Esophagus squamous epithelium (tissue), 5 donors: ENCODE measurements around the gene CCDC152. TPM values are rescaled to one million over a fixed set of nuclear protein-coding genes. Genes with fewer than 3 reads are reported as not detected.
"Not testable (repeated sequence)": the region's sequence is repeated elsewhere in the genome, so short reads cannot be mapped to it uniquely, and the experiment has no call there.

Experiments
- DNase-seq: peaks from one replicate; lab custom pipeline; 2025; lab: John Stamatoyannopoulos, UW
- H3K27ac ChIP-seq, 4 donors: fragments of 200-600 bp; sonication (generic); one replicate each; pipeline ENCODE4 v1.5.1; 2016 to 2019; ENCODE audit warnings: mild to moderate bottlenecking in 1 of 4
- H3K27me3 ChIP-seq, 4 donors: fragments of 200-600 bp; sonication (generic); 1 replicate in 3 of 4; 2 replicates in 1 of 4; pipeline versions ENCODE4 v1.5.1 to v1.6.0; 2017 to 2021; ENCODE audit warnings: antibody characterized with exemption in 1 of 4
- H3K36me3 ChIP-seq, 3 donors: fragments of 200-600 bp; sonication (generic); one replicate each; pipeline ENCODE4 v1.5.1; 2016 to 2019
- H3K4me1 ChIP-seq, 3 donors: fragments of 200-600 bp; sonication (generic); one replicate each; pipeline ENCODE4 v1.5.1; 2017 to 2019
- H3K4me3 ChIP-seq, 4 donors: fragments of 200-600 bp; sonication (generic); 1 replicate in 3 of 4; 2 replicates in 1 of 4; pipeline ENCODE4 v1.5.1; 2016 to 2019; ENCODE audit warnings: mild to moderate bottlenecking in 2 of 4, moderate library complexity in 1 of 4
- H3K9me3 ChIP-seq, 3 donors: fragments of 200-600 bp; sonication (generic); one replicate each; pipeline ENCODE4 v1.5.1; 2016 to 2019
- CTCF ChIP-seq, 6 experiments: fragments of 450-650 bp in 4 of 6; fragments of 200-600 bp in 2 of 6; sonication (generic) in 2 of 6; IDR thresholded peaks; one replicate each; pipeline ENCODE4 v1.5.1; 2016 to 2019; ENCODE audit warnings: antibody characterized with exemption in 6 of 6, mild to moderate bottlenecking in 4 of 6, moderate library complexity in 4 of 6
- POLR2A ChIP-seq, 4 donors: fragments of 450-650 bp; IDR thresholded peaks; one replicate each; pipeline ENCODE4 v1.6.1; 2017; ENCODE audit warnings: antibody characterized with exemption in 4 of 4, mild to moderate bottlenecking in 4 of 4, moderate library complexity in 3 of 4
- WGBS, 2 donors: methylation state at CpG; one replicate each; pipeline ENCODE4 v1.1.5; 2018; 5-methylcytosine and 5-hydroxymethylcytosine counted together
- intact Hi-C: fragments of 100-400 bp; cut with DNase I; formaldehyde crosslinking; loops from one replicate; pipeline ENCODE4 v1.15.0; 2022
- total RNA-seq, 4 donors: library from RNA; depleted of rRNA; stranded (reverse); fragments of >200 nt; gene quantifications; one replicate each; pipeline ENCODE4 v1.1.0, GENCODE V29; 2016
- donor health status: DM: yes; HTN: yes; CAD: no.

Gene CCDC152
- total RNA-seq, 4 donors from 2014 or later: 0.08 to 0.44 (median 0.38) TPM

DNA sequence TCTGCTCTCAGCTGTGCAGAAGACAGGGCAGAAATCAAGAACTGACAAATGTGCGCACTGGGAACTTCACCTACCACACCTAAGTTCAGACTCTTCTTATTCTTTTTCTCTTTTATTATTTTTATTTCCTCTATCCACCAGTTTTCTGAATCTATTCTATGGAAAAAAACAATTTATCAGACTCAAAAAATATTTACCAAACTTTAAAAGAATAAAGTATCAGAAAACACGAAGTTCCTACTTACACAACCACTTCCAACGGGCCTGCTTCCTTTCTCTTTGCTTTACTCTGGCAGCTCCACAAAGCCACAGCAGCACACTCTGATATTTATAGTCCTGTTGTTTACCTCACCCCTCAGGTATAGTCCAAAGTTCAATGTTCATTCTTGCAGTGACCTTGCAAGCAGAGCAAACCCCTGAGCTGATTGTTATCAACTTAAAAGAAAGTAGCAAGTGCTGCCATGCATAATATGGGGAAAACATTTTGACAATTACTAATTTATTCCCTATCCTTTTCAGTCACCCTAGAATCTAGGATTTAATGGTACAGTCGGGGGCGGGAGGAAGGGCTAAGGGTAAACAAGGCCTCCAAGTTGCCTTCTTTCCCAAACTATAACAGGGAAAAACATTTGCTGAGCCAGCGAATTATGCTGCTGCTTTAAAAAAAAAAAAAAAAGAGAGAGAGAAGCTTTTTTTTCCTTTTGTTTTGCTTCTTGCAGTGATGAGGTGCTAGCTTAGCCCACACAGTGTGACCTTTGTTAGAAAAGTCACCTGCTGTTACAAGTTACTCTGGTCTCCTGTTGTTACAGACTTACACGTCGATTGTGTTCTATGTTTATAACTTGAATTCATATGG, 55.2 kb downstream of the CCDC152 start, which contains the start of gene SELENOP:
Gene SELENOP (minus strand): TSS at position 302 of the 856 bp plus-strand sequence. CDS start 3,539 bp downstream, outside the sequence.
- Histone ChIP-seq H3K9me3 (no peaks in the 10 kb centered on the region), H3K4me3 (peak within 1 kb of the TSS; percentile 41 to 67 (median 56)), H3K36me3 (peaks cover 0 to 14% (median 0%) of the 10 kb centered on the region in 3 donors), H3K4me1 (peaks cover 10 to 71% (median 21%) of the 10 kb centered on the region in 3 donors), H3K27me3 (no peaks in the 10 kb centered on the region), H3K27ac (peak within 1 kb of the TSS; percentile 77 to 89 (median 83))
- TF ChIP-seq POLR2A (IDR thresholded peaks at IDR 0.05) (peak in 3 of 4 donors; percentile 70 to 94 (median 78)), CTCF (IDR thresholded peaks at IDR 0.05) (no peak)
- intact Hi-C loops: loop anchor here (10.0 kb wide), 1 partner anchor 233 kb away; the partner anchor contains the start of gene ANXA2R
- WGBS, 2 donors: 7 to 8% methylated on average over 8 of the region's 8 CpGs
- no peak for DNase-seq

DNA sequence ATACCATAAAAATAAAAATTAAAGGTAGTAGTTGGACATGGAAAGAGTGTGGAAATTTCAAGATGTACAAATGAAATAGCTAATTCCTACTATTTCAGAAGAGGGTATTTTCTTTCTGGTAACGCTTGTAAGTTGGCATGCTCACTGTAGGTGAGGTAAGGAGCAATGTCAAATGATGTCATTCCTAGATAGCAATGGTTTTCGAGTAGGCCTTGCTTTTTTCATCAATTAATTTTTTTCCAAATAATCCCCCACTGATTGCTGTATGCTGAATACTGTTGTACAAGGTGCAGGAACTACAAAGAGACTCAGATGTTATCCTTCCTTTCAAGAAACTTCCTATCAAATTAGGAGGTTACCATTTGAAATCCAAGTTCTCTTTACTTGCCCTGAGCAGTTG, 56.0 kb downstream of the CCDC152 start:
- no peaks in the 10 kb centered on the region for H3K9me3 ChIP-seq
- no peak for TF ChIP-seq CTCF (IDR thresholded peaks at IDR 0.05)
- TF ChIP-seq POLR2A (IDR thresholded peaks at IDR 0.05): no peak
- intact Hi-C loops: loop anchor here (10.0 kb wide), 1 partner anchor 232 kb away; the partner anchor contains the start of gene ANXA2R
- H3K36me3 ChIP-seq: peaks cover 0 to 6% (median 0%) of the 10 kb centered on the region in 3 donors
- peak overlapping the region in 2 of 4 donors; percentile 55 to 67 for H3K4me3 ChIP-seq
- WGBS, 2 donors: 61% methylated on average over 2 of the region's 2 CpGs
- peak overlapping the region in 3 of 4 donors; percentile 80 to 89 (median 86) for H3K27ac ChIP-seq
- no peaks in the 10 kb centered on the region for H3K27me3 ChIP-seq
- peaks cover 10 to 63% (median 21%) of the 10 kb centered on the region in 3 donors for H3K4me1 ChIP-seq
- no peak for DNase-seq

GRCh38 chr5:42813533-42813932, 56.9 kb downstream of the CCDC152 start:
- Histone ChIP-seq H3K4me1 (peaks cover 10 to 54% (median 15%) of the 10 kb centered on the region in 3 donors), H3K36me3 (no peaks in the 10 kb centered on the region), H3K4me3 (peak overlapping the region in 1 of 4 donors; percentile 32), H3K9me3 (no peaks in the 10 kb centered on the region), H3K27ac (peak overlapping the region; percentile 73 to 89 (median 83)), H3K27me3 (no peaks in the 10 kb centered on the region)
- intact Hi-C loops: loop anchor here (10.0 kb wide), 1 partner anchor 231 kb away; the partner anchor contains the start of gene ANXA2R
- TF ChIP-seq CTCF (IDR thresholded peaks at IDR 0.05) (no peak), POLR2A (IDR thresholded peaks at IDR 0.05) (no peak)
- 44 to 75% methylated on average over 12 to 18 of the region's 19 CpGs for WGBS, 2 donors
- DNase-seq: no peak

GRCh38 chr5:42816546-42816945, 59.9 kb downstream of the CCDC152 start:
- not testable (repeated sequence) for H3K36me3 ChIP-seq, H3K9me3 ChIP-seq, DNase-seq, H3K27me3 ChIP-seq, H3K4me3 ChIP-seq, H3K27ac ChIP-seq
- intact Hi-C loops: loop anchor here (10.0 kb wide), 1 partner anchor 228 kb away; the partner anchor contains the start of gene ANXA2R
- 77 to 84% methylated on average over 2 of the region's 2 CpGs for WGBS, 2 donors
- H3K4me1 ChIP-seq: peaks cover 12 to 35% (median 14%) of the 10 kb centered on the region in 3 donors

GRCh38 chr5:42819745-42820144, 63.1 kb downstream of the CCDC152 start:
- Histone ChIP-seq H3K4me3 (no peak overlapping the region), H3K27ac (peak overlapping the region in 3 of 4 donors; percentile 45 to 59 (median 59)), H3K36me3 (no peaks in the 10 kb centered on the region), H3K4me1 (peaks cover 0 to 8% (median 3%) of the 10 kb centered on the region in 3 donors), H3K27me3 (no peaks in the 10 kb centered on the region), H3K9me3 (no peaks in the 10 kb centered on the region)
- no peak for DNase-seq
- TF ChIP-seq POLR2A (IDR thresholded peaks at IDR 0.05) (no peak), CTCF (IDR thresholded peaks at IDR 0.05) (no peak)
- intact Hi-C loops: loop anchor here (10.0 kb wide), 1 partner anchor 225 kb away; the partner anchor contains the start of gene ANXA2R
- 73 to 83% methylated on average over 2 of the region's 2 CpGs for WGBS, 2 donors
